Stimulated activated naive B cell treated with anti-CD40 and anti-IgM and Interleukin-4, amounts not matched to agents 10 μg/mL and 1 μg/mL and 100 μg/mL, for 72 hours (primary cell): ENCODE data around the gene DISP3.

Experiments
- ATAC-seq, 2 donors: fragments of 150-1000 bp; cut with Tn5 transposase; replicated peaks; 2 replicates each; pipeline ENCODE4 v1.10.0; 2021; ENCODE audit warnings: moderate library complexity in 1 of 2
- DNase-seq: peaks from one replicate; pipeline ENCODE4 v3.0.0; 2021
- H3K27ac Mint-ChIP-seq: one replicate; pipeline ENCODE4 v1.8.0; 2022; ENCODE audit warnings: mild to moderate bottlenecking, mixed read lengths
- H3K27me3 Mint-ChIP-seq, 2 donors: one replicate each; pipeline ENCODE4 v1.8.0; 2022; ENCODE audit warnings: mixed read lengths in 2 of 2
- H3K36me3 Mint-ChIP-seq, 2 donors: one replicate each; pipeline ENCODE4 v1.8.0; 2022; ENCODE audit warnings: mixed read lengths in 2 of 2, mild to moderate bottlenecking in 1 of 2
- H3K4me1 Mint-ChIP-seq, 2 donors: one replicate each; pipeline ENCODE4 v1.8.0; 2022; ENCODE audit warnings: mixed read lengths in 2 of 2, mild to moderate bottlenecking in 1 of 2
- H3K4me3 Mint-ChIP-seq, 2 donors: one replicate each; pipeline ENCODE4 v1.8.0; 2022; ENCODE audit warnings: mild to moderate bottlenecking in 2 of 2, mixed read lengths in 2 of 2, moderate library complexity in 1 of 2
- H3K9me3 Mint-ChIP-seq, 2 donors: one replicate each; pipeline ENCODE4 v1.8.0; 2022; ENCODE audit warnings: mixed read lengths in 2 of 2, mild to moderate bottlenecking in 1 of 2

The DISP3 gene

DNA sequence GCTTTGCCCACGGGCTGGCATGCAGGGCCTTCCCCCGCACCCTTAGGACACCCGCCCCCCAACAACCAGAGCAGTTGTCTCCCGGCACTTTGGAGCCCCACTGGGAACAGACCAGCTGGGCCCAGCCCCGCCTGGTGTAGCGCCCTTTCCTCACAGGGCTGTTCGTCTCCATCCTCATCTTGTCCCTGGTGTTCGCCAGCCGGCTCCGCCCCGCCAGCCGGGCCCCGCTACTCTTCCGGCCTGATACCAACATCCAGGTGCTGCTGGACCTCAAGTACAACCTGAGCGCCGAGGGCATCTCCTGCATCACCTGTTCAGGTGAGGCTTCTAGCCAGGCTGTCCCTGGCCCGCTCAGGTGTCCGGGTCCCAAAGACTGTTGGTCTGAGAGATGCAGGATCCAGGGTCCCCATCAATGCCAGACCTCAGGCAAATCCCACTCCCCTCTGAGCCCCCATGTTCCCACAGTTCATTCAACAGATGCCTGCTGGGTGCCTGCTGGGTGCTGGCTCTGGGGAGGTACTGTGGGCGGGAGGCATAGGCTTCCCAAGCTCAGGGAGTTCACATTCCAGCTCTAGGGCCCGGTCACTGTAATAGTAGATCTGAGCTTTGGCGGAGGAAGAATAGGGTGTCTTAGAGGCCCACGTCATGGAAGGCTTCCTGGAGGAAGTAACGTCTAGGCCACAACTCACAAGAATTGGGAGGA, 41.7 kb downstream of the DISP3 start:
- ATAC-seq (no peak), DNase-seq (no peak)
- no peak overlapping the region for H3K4me3 Mint-ChIP-seq
- peaks cover 0 to 8% of the 10 kb centered on the region in 2 donors for H3K27me3 Mint-ChIP-seq
- H3K4me1 Mint-ChIP-seq, result no peaks in the 10 kb centered on the region
- H3K36me3 Mint-ChIP-seq, result no peaks in the 10 kb centered on the region
- H3K9me3 Mint-ChIP-seq, result no peaks in the 10 kb centered on the region
- no peak overlapping the region for H3K27ac Mint-ChIP-seq

DNA sequence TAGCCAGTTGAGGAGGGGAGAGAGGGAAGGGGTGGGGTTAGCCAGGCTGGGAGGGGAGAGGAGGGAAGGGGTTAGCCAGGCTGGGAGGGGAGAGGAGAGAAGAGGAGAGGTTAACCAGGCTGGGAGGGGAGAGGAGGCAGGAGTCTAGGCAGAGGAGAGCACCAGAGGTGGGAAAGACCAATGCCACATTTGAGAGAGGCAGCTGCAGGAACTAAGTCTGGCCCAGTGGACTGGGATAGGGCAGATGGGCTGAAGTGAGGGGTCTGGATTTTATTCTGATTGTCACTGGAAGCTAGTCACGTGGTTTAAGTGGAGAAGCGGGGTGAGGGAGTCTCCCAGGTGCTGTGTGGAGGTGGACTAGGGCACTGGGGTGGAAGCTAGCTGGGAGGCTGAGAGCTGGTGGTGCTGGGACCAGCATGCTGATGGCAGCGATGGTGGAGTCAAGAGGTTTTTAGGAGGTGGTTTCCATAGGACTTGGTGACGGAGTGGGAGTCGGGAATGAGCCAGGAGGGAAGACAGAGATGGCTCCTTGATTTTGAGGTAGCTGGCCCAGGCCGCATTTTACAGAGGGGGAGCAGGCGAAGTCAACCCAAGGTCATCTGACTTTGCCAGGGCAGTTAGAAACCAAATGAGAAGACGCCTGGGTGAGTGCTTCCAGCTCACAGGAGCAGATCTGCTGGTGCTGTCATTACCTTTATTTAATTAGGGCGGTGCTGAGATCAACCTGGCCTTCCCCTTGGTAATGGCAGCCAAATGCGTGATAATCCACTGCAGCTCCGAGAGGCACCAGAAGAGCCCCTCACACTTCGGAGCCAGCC, 42.8 kb downstream of the DISP3 start:
- H3K36me3 Mint-ChIP-seq, result no peaks in the 10 kb centered on the region
- ATAC-seq (no peak), DNase-seq (no peak)
- H3K9me3 Mint-ChIP-seq, result no peaks in the 10 kb centered on the region
- peaks cover 0 to 8% of the 10 kb centered on the region in 2 donors for H3K27me3 Mint-ChIP-seq
- H3K4me1 Mint-ChIP-seq, result no peaks in the 10 kb centered on the region
- H3K4me3 Mint-ChIP-seq, result no peak overlapping the region
- no peak overlapping the region for H3K27ac Mint-ChIP-seq

DNA sequence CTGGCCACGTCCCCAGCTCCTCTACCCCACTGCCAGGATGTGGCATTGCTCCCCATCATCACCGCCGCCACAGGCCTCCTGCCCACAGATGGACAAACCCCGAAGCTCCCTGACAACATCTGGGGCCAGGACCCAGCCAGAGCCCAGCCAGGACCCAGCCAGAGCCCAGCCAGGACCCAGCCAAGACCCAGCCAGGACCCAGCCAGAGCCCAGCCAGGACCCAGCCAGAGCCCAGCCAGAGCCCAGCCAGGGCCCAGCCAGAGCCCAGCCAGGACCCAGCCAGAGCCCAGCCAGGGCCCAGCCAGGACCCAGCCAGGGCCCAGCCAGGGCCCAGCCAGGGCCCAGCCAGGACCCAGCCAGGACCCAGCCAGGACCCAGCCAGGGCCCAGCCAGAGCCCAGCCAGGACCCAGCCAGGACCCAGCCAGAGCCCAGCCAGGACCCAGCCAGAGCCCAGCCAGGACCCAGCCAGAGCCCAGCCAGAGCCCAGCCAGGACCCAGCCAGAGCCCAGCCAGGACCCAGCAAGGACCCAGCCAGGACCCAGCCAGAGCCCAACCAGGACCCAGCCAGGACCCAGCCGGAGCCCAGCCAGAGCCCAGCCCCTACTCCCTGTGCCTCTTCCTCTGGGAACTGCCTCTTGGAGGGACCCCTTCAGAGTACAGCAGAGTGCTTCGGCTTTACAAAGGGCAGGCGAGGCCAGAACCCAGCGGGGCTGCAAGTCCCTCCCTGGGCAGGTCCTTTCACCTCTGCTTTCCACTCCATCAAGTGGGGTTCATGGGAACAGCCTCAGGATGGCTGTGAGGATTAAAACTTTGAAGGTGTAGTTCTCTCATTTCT, 43.7 kb downstream of the DISP3 start:
- H3K36me3 Mint-ChIP-seq, result no peaks in the 10 kb centered on the region
- no peak for DNase-seq
- ATAC-seq, result no peak
- no peak overlapping the region for H3K27ac Mint-ChIP-seq
- H3K27me3 Mint-ChIP-seq, result peaks cover 0 to under 1% of the 10 kb centered on the region in 2 donors
- no peaks in the 10 kb centered on the region for H3K9me3 Mint-ChIP-seq
- no peaks in the 10 kb centered on the region for H3K4me1 Mint-ChIP-seq
- no peak overlapping the region for H3K4me3 Mint-ChIP-seq

DNA sequence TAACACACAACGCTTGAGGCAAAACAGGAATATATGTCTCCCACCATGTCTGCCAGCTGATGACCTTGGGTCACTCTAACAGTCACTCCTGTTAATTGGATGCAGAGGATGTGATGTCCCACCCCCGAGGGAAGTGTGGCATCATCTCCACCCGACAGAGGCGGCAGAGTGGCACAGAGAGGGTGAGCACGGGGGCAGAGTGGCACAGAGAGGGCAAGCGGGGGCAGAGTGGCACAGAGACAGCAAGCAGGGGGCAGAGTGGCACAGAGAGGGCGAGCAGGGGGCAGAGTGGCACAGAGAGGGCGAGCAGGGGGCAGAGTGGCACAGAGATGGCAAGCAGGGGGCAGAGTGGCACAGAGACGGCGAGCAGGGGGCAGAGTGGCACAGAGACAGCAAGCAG, 44.3 kb downstream of the DISP3 start:
- no peaks in the 10 kb centered on the region for H3K4me1 Mint-ChIP-seq
- DNase-seq, result no peak

DNA sequence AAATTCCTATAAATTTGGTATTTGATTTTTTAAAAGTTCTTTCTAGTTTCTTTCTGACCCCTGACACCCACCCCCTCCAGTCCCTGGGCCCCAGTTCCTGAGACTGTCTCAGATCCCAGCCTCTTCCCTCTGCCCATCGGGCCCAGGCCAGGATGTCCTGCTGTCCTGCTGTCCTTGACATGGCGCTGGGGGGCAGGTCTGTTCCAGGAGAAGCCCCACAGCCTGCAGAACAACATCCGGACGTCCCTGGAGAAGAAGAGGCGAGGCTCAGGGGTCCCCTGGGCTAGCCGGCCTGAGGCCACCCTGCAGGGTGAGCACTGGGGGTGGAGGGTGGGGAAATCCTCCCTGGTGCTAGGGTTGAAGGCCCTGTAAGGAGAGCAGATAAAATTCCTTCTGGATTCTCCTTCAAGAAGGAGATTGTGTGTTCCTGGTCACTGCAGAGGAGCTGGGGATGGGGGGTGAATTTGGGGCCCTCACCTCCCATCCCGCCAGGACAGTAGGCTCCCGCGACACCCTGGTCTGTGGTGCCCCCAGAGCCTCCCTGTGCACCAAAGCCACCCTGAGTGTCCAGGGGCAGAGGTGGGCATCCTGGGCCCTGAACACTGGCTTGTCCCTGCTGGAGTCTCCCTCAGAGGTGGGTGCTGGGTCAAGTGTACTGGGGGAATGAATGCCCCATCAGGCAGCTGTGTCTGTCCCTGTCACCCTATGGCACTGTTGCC, 45.0 kb downstream of the DISP3 start:
- Mint-ChIP-seq H3K4me1 (no peaks in the 10 kb centered on the region), H3K9me3 (no peaks in the 10 kb centered on the region), H3K36me3 (no peaks in the 10 kb centered on the region), H3K4me3 (no peak overlapping the region), H3K27ac (no peak overlapping the region), H3K27me3 (no peaks in the 10 kb centered on the region)
- DNase-seq (no peak), ATAC-seq (no peak)

More for the DNA sequence above, 44.3 kb downstream of the DISP3 start:
- Mint-ChIP-seq H3K27me3 (no peaks in the 10 kb centered on the region), H3K27ac (no peak overlapping the region), H3K4me3 (no peak overlapping the region), H3K36me3 (no peaks in the 10 kb centered on the region), H3K9me3 (no peaks in the 10 kb centered on the region)
- ATAC-seq, result no peak

DNA sequence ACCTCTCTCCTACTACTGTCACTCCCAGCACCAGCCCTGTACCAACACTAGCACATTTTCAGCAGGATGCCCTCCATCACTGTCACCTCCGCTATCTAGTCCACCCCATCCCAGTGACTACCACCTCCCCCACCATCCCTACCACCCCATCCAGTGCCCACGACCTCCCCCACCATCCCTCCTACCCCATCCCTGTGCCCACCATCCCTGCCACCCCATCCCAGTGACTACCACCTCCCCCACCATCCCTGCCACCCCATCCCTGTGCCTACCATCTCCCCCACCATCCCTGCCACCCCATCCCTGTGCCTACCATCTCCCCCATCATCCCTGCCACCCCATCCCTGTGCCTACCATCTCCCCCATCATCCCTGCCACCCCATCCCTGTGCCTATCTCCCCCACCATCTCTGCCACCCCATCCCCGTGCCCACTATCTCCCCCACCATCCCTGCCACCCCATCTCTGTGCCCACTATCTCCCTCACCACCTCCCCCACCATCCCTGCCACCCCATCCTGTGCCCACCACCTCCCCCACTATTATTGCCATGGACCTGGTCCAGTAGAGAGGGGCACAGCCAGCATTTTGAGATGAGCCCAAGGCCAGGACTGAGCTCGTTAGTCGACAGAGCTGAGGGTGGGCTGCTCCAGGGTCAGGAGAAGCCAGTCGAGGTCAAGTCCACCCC, 45.7 kb downstream of the DISP3 start:
- Mint-ChIP-seq H3K4me1 (no peaks in the 10 kb centered on the region), H3K27ac (no peak overlapping the region), H3K36me3 (no peaks in the 10 kb centered on the region), H3K27me3 (no peaks in the 10 kb centered on the region), H3K4me3 (no peak overlapping the region), H3K9me3 (no peaks in the 10 kb centered on the region)
- ATAC-seq (no peak), DNase-seq (no peak)

DNA sequence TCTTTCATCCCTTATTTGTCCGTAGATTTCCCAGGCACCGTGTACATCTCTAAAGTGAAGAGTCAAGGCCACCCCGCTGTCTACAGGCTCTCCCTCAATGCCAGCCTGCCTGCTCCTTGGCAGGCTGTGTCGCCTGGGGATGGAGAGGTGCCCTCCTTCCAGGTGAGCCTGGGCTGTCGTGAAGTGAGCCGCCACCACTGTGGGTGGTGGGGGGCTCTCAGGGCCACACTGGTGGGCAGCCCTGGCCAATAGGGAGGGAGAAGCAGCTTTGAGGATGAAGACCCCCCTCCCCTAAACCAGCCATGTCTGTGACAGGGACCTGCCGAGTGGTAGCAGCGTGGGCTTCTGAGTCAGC, 46.2 kb downstream of the DISP3 start:
- ATAC-seq (no peak), DNase-seq (no peak)
- Mint-ChIP-seq H3K4me3 (no peak overlapping the region), H3K27ac (peak overlapping the region; percentile 76), H3K4me1 (no peaks in the 10 kb centered on the region), H3K36me3 (no peaks in the 10 kb centered on the region), H3K9me3 (no peaks in the 10 kb centered on the region), H3K27me3 (no peaks in the 10 kb centered on the region)

DNA sequence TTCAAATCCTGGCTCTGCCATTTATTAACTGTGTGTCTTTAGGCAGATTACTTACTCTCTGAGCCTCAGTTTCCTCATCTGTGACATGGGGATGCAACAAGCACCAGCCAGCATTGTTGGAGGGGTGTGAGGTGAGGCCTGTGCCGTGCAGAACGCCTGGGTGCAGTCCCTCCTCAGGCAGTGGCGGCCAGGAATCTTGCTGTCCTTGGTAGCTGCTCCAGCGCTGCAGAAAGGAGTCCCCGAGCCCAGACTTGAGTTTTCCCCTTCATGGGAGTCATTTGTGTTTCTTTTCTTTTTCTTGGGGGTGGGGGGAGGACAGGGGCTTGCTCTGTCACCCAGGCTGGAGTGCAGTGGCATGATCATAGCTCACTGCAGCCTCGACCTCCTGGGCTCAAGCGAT, 46.6 kb downstream of the DISP3 start:
- no peaks in the 10 kb centered on the region for H3K27me3 Mint-ChIP-seq
- H3K9me3 Mint-ChIP-seq, result no peaks in the 10 kb centered on the region
- H3K4me1 Mint-ChIP-seq, result no peaks in the 10 kb centered on the region
- DNase-seq (no peak), ATAC-seq (no peak)
- no peak overlapping the region for H3K4me3 Mint-ChIP-seq
- H3K27ac Mint-ChIP-seq, result no peak overlapping the region
- H3K36me3 Mint-ChIP-seq, result no peaks in the 10 kb centered on the region

DNA sequence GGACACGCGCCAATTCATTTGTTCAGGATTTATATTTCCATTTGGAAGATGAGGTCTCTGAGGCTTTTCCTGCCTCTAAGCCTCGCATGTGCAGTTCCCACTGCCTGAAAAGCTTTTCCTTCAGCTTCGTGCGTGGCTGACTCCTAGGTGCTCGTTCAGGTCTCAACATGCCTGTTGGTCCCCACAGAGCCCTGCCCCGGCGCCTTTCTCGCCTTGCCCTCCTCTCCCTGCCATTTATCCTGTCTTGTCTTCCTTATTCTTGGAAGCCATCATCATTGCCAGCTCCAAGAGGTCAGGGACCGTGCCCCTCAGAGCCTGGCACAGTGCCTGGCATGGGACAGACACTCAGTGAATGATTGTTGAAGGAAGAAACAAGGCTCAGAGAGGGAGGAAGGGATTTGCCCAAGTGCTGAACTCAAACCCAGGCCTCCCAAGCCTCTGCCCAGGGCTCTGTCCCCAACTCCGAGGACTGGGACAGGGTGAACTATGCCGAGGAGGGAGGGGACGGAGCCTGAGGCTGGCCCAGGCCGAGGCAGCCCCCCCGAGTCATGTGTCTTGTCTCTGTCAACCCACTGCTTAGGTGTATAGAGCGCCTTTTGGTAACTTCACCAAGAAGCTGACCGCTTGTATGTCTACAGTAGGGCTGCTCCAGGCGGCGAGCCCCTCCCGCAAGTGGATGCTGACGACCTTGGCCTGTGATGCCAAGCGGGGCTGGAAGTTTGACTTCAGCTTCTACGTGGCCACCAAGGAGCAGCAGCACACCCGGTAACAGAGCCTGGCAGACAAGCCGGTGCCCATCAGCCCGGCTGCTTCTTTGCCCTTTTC, 47.3 kb downstream of the DISP3 start:
- ATAC-seq (no peak), DNase-seq (no peak)
- H3K9me3 Mint-ChIP-seq, result no peaks in the 10 kb centered on the region
- H3K4me1 Mint-ChIP-seq, result no peaks in the 10 kb centered on the region
- H3K27ac Mint-ChIP-seq, result no peak overlapping the region
- H3K27me3 Mint-ChIP-seq, result peaks cover 0 to 6% of the 10 kb centered on the region in 2 donors
- H3K36me3 Mint-ChIP-seq, result no peaks in the 10 kb centered on the region
- no peak overlapping the region for H3K4me3 Mint-ChIP-seq

DNA sequence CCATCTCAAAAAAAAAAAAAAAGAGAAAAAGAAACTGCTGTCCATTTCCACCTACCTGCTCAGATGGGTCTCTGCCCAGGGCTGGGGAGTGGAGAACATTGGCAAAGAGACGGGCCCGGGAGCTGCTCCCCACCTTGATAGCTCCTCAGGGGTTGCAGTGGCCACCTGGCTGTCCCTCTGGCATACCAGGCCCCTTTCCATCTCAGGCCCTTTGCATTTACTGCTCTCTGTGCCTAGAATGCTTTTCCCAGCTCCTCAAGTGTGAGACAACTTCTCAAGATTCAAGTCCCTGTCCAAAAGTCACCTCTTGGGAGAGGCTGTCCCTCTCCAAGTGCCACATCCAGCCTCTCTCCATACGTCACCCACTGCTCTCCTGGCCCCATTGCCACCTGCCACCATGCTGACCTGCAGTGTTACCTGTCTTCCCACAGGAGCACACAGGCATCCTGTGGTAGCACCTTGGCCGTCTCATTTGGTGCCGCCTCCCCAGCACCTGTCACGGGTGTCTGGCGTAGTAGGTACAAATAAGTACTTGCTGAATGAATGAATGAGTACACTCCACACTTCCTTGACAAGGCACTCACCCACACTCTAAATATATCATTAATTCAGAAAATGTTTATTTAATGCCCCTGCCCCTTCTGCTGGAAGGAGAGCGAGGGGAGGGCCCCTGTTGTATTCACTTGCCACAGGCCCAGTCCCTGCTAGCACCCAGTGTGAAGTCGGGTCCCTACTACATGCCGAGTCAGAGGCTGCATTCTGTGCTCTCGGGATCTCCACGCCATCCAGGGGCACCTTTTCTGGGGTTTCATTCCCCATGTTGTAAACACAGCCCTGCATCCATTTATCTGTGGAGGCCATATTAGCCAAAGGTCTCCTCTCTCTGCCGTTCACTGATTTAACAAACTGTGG, 48.8 kb downstream of the DISP3 start:
- H3K9me3 Mint-ChIP-seq, result no peaks in the 10 kb centered on the region
- H3K36me3 Mint-ChIP-seq, result no peaks in the 10 kb centered on the region
- ATAC-seq (no peak), DNase-seq (no peak)
- H3K27ac Mint-ChIP-seq, result no peak overlapping the region
- H3K4me1 Mint-ChIP-seq, result no peaks in the 10 kb centered on the region
- H3K4me3 Mint-ChIP-seq, result no peak overlapping the region
- peaks cover 0 to 6% of the 10 kb centered on the region in 2 donors for H3K27me3 Mint-ChIP-seq

DNA sequence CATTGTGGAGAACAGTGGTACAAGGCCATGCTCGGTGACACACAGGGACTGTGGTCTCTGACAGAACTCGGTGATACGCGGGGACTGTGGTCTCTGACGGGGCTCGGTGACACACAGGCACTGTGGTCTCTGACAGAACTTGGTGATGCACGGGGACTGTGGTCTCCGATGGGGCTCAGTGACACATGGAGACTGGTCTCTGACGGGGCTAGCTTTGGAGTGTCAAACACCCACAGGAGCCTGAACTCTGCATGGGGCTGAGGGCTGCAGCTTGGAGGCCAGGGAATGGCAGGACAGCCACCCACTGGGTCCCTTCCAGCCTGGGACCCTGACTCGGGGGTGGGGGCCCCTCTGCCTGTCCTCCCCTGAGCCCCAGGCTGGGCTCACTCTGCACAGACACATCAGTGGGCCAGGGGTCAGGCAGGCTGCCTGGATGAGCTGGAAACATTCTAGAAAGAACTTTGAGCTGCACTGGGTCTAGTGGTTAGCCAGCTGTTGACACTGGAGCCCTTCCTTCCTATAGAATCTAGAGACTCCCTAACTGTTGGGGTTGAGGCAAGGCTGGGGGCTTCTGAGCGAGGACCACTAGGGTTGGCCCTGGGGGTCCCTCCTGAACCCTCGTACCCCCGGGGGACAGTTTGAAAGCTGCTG, 49.8 kb downstream of the DISP3 start:
- DNase-seq, result no peak
- no peak for ATAC-seq
- Mint-ChIP-seq H3K27ac (no peak overlapping the region), H3K36me3 (no peaks in the 10 kb centered on the region), H3K9me3 (no peaks in the 10 kb centered on the region), H3K4me1 (no peaks in the 10 kb centered on the region), H3K4me3 (no peak overlapping the region), H3K27me3 (peaks cover 0 to 6% of the 10 kb centered on the region in 2 donors)

DNA sequence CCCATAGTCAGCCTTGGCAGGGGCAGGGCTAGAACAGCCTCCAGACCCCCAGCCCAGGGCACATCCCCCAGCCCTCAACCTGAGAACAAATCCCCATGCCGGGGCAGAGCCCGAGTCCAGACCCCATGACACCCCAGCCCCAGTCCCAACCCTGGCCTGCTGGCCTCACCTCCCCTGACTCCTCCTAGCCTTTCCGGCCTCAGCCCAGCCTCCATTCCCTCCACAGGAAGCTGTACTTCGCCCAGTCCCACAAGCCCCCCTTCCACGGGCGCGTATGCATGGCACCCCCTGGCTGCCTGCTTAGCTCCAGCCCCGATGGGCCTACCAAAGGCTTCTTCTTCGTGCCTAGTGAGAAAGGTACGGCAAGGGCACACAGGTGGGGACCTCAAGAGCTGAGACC, 50.4 kb downstream of the DISP3 start:
- Mint-ChIP-seq H3K27ac (no peak overlapping the region), H3K4me3 (no peak overlapping the region), H3K9me3 (no peaks in the 10 kb centered on the region), H3K36me3 (no peaks in the 10 kb centered on the region), H3K4me1 (no peaks in the 10 kb centered on the region), H3K27me3 (peaks cover 0 to 6% of the 10 kb centered on the region in 2 donors)
- DNase-seq (no peak), ATAC-seq (no peak)
